ENCODE data around the gene MARCHF3.
"Not testable (repeated sequence)": the region's sequence is repeated elsewhere in the genome, so short reads cannot be mapped to it uniquely, and the experiment has no call there.

The MARCHF3 gene

DNA sequence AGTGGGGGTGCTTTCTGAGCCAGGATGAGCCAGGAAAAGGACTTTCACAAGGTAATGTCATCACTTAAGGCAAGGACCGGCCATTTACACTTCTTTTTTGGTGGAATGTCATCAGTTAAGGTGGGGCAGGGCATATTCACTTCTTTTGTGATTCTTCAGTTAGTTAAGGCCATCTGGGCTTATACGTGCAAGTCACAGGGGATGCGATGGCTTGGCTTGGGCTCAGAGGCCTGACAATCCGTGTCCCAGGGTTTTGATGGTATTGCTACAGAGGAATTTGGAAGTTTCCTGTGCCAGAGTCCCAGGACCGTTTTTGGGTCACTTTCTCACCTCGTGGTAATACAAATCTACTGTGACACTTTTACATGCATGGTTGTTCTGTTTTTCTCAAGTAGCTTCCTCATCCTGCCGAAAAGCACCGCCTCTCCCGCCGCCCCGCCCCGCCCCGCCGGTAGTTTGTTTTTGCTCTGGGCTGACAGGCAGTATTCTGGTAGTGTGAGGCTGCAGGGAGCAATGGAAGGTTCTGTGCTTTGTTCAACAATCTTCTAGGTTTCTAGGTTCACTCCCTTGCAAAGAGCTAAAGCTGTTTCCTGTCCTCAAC, 184.8 kb downstream of the MARCHF3 start:
- not testable (repeated sequence) for H3K4me3 ChIP-seq (ENCODE audit: low read depth, low read length); DNase-seq (ENCODE audit: low read depth)

DNA sequence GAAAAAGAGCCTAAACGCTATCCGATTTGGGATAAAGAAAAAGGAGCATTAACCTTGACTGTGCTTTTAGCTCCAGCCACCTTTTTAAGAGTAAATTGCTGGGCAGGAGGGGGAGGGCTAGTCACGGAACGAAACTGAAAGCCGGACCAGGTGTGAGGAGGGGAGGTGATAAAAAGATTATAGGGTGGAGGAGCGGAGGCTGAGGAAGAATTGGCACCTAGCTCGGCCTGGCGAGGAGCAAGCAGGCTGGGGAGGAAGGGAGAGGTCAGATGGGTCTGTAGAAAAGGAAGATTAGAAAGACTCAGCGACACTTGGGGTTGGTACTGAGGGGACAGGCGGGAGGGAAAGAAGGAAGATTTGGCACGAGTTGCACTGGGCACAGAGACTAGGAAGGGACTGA, 187.0 kb downstream of the MARCHF3 start:
- DNase-seq (ENCODE audit: low read depth): not testable (repeated sequence)

DNA sequence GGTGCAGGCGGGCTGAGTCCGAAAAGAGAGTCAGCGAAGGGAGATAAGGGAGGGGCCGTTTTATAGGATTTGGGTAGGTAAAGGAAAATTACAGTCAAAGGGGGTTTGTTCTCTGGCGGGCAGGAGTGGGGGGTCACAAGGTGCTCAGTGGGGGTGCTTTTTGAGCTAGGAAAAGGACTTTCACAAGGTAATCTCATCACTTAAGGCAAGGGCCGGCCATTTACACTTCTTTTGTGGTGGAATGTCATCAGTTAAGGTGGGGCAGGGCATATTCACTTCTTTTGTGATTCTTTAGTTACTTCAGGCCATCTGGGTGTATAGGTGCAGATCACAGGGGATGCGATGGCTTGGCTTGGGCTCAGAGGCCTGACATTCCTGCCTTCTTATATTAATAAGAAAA, 191.0 kb downstream of the MARCHF3 start:
- not testable (repeated sequence) for H3K4me3 ChIP-seq (ENCODE audit: low read depth, low read length); DNase-seq (ENCODE audit: low read depth)

More for the DNA sequence above, 187.0 kb downstream of the MARCHF3 start:
- H3K4me3 ChIP-seq (ENCODE audit: low read depth, low read length): not testable (repeated sequence)

DNA sequence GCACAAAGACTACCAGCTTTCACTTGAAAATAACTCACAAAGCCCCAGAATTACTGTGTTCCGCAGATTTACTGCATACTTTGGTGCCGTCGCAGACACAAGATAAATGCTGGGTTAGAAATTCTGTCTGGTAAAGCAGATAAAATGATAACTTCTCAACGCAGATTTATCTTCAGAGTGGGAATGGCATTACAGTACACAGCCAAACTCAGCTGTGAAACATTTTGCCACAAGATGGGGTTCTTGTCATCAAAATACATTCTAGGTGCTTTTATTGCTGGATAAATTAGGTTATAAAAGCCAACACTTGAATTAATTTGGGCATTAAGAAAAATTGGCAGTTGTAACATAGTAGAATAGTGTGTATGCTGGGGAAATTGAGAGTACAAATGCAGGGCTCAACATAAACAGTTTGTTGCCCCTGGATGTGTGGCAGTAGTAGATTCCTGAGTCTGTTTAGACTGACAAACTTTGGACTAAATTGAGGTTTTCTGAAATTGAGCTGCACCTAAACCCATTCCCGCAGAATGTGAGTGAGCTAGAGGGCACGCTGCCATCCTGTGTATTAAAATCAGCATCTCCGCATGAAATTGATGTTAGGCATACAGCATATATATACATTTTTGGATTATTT, 192.3 kb downstream of the MARCHF3 start:
- DNase-seq (ENCODE audit: low read depth): no peak
- H3K4me3 ChIP-seq (ENCODE audit: low read depth, low read length): no peak overlapping the region

DNA sequence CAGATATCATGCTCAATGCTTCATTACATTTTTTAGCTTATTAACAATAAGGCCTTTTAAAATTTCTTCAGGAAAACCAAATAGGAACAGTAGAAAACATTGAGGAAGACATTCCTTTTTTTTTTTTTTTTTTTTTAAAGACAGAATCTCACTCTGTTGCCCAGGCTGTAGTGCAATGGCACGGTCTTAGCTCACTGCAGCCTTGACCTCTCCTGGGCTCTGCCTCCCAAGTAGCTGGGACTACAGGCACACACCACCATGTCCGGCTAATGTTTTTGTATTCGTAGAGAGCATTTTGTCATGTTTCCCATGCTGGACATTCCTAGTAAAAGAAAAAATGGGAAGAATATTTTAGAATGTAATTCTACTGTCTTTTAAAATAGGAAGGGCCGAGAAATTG, 193.1 kb downstream of the MARCHF3 start:
- H3K4me3 ChIP-seq (ENCODE audit: low read depth, low read length): no peak overlapping the region
- no peak for DNase-seq (ENCODE audit: low read depth)

DNA sequence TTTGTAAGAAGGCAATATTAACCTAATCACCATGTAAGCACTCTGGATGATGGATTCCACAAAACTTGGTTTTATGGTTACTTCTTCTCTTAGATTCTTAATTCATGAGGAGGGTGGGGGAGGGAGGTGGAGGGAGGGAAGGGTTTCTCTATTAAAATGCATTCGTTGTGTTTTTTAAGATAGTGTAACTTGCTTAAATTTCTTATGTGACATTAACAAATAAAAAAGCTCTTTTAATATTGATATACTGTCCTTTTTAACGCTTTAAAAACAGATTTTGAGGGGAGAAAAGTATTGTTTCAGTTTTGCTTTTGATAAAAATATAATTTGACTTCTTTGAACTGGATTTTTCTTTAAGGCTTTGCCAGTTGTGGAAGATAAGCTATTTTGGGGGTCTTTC, 193.6 kb downstream of the MARCHF3 start:
- H3K4me3 ChIP-seq (ENCODE audit: low read depth, low read length): no peak overlapping the region
- no peak for DNase-seq (ENCODE audit: low read depth)

DNA sequence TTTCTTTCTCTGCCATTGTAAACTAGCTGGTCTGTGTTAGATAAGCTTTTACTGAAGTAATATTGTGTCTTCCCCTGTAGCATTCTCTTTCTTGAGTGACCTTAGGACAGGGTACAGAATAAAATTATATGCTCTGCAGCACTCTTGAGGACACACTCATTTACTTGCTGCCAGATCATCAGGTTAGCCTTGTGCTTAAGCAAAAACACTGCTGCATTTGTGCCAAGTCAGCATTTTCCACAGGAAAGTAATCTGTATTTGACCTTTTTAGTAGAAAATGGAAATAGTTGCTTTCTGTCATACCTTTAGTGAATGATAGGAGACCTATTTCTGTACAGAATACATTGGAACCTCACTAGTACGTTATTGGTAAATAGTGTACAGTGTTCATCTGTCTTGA, 199.2 kb downstream of the MARCHF3 start:
- H3K4me3 ChIP-seq (ENCODE audit: low read depth, low read length): no peak overlapping the region
- DNase-seq (ENCODE audit: low read depth): no peak

DNA sequence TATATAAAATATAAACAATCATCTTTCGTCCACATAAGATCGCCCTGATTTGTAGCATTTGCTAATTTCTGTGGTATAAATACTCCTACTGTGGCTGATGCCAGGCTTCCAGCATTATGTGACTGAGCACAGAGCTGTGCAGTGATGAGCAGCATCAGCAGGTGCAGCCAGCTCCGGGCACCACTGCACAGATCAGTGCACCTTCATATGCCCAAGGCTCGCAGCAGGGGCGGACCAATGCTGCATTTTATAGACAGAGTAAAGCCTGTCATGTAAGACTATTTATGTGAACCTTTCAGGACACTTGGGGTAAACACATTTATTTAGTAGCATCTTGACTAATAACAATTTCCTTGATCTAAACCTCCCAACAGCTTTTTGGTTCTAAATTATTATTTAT, 200.3 kb downstream of the MARCHF3 start:
- no peak for DNase-seq (ENCODE audit: low read depth)
- no peak overlapping the region for H3K4me3 ChIP-seq (ENCODE audit: low read depth, low read length)

DNA sequence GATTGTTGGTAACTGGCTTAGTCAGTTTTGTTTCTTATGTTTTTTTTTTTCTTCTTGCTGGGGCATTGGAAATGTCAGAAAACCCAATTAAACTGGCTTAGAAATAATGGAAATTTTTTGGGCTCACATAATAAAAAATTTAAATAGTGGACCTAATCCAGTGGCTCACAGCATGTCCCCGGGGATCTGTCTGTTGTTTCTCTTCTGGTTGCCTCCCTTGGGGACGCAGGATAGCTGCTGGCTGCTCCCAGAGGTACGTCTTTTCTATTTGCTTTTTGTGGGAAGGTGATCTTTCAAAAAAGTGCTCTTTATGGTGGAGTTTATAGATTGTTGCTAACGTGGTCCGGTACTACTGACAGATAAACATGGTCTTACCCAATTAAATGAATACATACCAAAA, 201.3 kb downstream of the MARCHF3 start:
- no peak for DNase-seq (ENCODE audit: low read depth)
- no peak overlapping the region for H3K4me3 ChIP-seq (ENCODE audit: low read depth, low read length)

DNA sequence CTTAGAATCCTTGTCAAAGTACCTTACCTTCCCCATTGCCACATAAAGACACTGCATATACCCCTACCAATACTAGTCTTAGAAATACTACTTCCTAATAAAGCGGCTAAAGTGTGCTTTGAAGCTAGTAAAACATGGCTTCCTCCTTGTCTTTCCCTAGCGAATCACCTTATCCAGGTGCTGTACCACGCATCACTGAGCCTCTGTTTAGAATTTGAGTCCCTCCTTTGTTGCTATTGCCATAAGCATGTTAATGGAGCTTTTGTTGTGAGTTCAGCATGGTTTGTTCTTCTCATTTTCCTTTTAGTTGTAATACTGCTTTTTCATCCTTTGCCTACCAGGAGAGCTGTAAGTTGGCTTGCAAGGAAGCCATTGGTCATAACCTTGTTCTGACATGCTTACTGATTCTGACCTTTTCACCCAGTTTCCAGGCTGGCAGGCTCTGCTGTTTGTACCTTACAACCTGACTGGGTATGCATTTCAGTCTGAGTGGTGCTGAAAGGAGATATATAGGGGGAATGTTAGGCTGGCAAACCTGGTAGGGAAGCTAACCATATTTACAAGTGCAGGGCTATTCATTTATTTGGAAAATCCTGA, 203.6 kb downstream of the MARCHF3 start:
- no peak overlapping the region for H3K4me3 ChIP-seq (ENCODE audit: low read depth, low read length)
- no peak for DNase-seq (ENCODE audit: low read depth)

DNA sequence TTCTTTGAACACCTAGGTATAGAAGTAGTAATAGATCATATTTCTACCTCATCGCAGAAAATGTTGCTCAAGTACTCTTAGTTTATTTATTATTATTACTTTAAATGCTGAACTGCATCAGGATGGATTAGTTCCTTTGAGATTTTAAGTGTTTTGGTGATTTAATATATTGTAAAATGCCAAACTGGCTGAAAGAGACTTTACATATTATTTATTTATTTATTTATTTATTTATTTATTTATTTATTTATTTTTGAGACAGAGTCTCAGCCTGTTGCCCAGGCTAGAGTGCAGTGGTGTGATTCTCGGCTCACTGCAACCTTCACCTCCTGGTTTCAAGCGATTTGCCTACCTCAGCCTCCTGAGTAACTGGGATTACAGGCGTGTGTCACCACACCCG, 211.1 kb downstream of the MARCHF3 start:
- H3K4me3 ChIP-seq (ENCODE audit: low read depth, low read length): no peak overlapping the region
- DNase-seq (ENCODE audit: low read depth): no peak

DNA sequence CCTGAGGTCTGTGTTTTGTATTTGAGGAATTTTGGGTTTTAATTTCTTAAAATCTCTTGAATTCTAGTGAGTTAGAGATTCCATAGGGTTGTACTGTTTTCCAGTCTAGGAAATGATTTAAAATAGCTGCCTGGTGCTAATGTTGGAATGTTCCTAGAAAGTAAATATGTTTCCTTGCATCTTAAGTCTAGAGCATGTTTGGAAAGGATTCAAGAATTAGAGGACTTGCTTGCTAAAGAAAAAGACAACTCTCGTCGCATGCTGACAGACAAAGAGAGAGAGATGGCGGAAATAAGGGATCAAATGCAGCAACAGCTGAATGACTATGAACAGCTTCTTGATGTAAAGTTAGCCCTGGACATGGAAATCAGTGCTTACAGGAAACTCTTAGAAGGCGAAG, 211.6 kb downstream of the MARCHF3 start:
- no peak overlapping the region for H3K4me3 ChIP-seq (ENCODE audit: low read depth, low read length)
- no peak for DNase-seq (ENCODE audit: low read depth)
